K562 (cell line): ENCODE measurements around the gene KRTAP5-7. TPM values are rescaled to one million over a fixed set of nuclear protein-coding genes. Genes with fewer than 3 reads are reported as not detected.
A peak's percentile ranks its signal among the peaks of the same experiment; 100 is the strongest.

Source experiments
- ATAC-seq: fragments of 200-7000 bp; cut with Tn5 transposase; 3 replicates; pipeline ENCODE4 v1.9.1; 2020; ENCODE audit warnings: moderate library complexity
- BruUV-seq: library from RNA; stranded (reverse); fragments of 400-500 nt; replicated peaks from 2 replicates; lab custom pipeline; 2021; lab: Mats Ljungman, UMichigan
- CTCF ChIA-PET: fragments of 300-600 bp; formaldehyde crosslinking; extraction: SDS; loops from one replicate; lab custom pipeline; 2021; ENCODE audit warnings: low intra/inter-chr PET ratio; lab: Yijun Ruan, JAX
- POLR2A ChIA-PET: fragments of 300-600, 350-650 bp; sonication (Branson Sonifier 250); formaldehyde crosslinking; extraction: SDS; loops from one replicate; lab custom pipeline; 2021; ENCODE audit warnings: antibody characterized with exemption, inconsistent platforms; lab: Yijun Ruan, JAX
- DNase-seq, 4 experiments: peaks; one replicate each; pipeline versions ENCODE4 v3.0.0 to v3.0.0-alpha.2; 2011 to 2018; ENCODE audit warnings: low spot score in 3 of 4, mixed read lengths in 3 of 4; ENCODE audit errors: extremely low read depth in 1 of 4
- FAIRE-seq: peaks from 2 replicates; lab custom pipeline; 2011; peaks lifted over from hg19 to GRCh38; lab: Jason Lieb, UNC
- H2AFZ ChIP-seq: 2 replicates; pipeline ENCODE4 v1.6.0; 2011; ENCODE audit warnings: low read depth, low read length, control low read depth, inconsistent platforms
- H3K27ac ChIP-seq: fragments of 200-600 bp; 3 replicates; pipeline ENCODE4 v1.8.0; 2011; ENCODE audit warnings: low read depth, mild to moderate bottlenecking, control low read depth, inconsistent platforms, low read length, moderate library complexity, mixed read lengths; ENCODE audit errors: extremely low read depth
- H3K27me3 ChIP-seq, 2 experiments: fragments of 300-600 bp in 1 of 2; 2 replicates in 1 of 2; 3 replicates in 1 of 2; pipeline versions ENCODE4 v1.6.0 to v1.8.0; 2011; ENCODE audit warnings: inconsistent platforms in 2 of 2, low read length in 2 of 2, mild to moderate bottlenecking in 1 of 2, mixed read lengths in 1 of 2, moderate library complexity in 1 of 2; ENCODE audit not compliant: control insufficient read depth in 2 of 2, insufficient read depth in 2 of 2
- H3K36me3 ChIP-seq: fragments of 300-600 bp; 3 replicates; pipeline ENCODE4 v1.8.0; 2011; ENCODE audit warnings: mild to moderate bottlenecking, low read length, inconsistent platforms; ENCODE audit not compliant: control insufficient read depth, insufficient read depth
- H3K4me1 ChIP-seq, 2 experiments: fragments of 200-600 bp in 1 of 2; replicated peaks in 1 of 2; 2 replicates in 1 of 2; 3 replicates in 1 of 2; pipeline versions ENCODE4 v1.5.1 to v1.8.0; 2011; ENCODE audit warnings: inconsistent platforms in 2 of 2, low read length in 2 of 2, mild to moderate bottlenecking in 1 of 2, mixed read lengths in 1 of 2, moderate library complexity in 1 of 2; ENCODE audit not compliant: control insufficient read depth in 2 of 2, insufficient read depth in 2 of 2
- H3K4me2 ChIP-seq: 2 replicates; pipeline ENCODE4 v1.6.1; 2011; ENCODE audit warnings: low read length, control low read depth, inconsistent platforms, mixed read lengths; ENCODE audit not compliant: insufficient read depth
- H3K4me3 ChIP-seq: fragments of 200-600 bp; sonication (generic), shearing (Covaris generic); 2 replicates; pipeline ENCODE4 v1.5.1; 2016; ENCODE audit warnings: control low read depth, inconsistent platforms
- H3K79me2 ChIP-seq: fragments of 200-600 bp; 3 replicates; pipeline ENCODE4 v1.8.0; 2011; ENCODE audit warnings: low read length, inconsistent platforms; ENCODE audit not compliant: control insufficient read depth, insufficient read depth
- H3K9ac ChIP-seq, 2 experiments: 2 replicates each; pipeline versions ENCODE4 v1.6.0 to v1.6.1; 2011; ENCODE audit warnings: low read depth in 2 of 2, low read length in 2 of 2, control low read depth in 1 of 2, inconsistent platforms in 1 of 2, mild to moderate bottlenecking in 1 of 2, mixed read lengths in 1 of 2; ENCODE audit not compliant: insufficient read depth in 1 of 2
- H3K9me1 ChIP-seq: one replicate; pipeline ENCODE4 v1.6.0; 2011; ENCODE audit warnings: inconsistent platforms, mild to moderate bottlenecking, low read length, moderate library complexity; ENCODE audit not compliant: control insufficient read depth, insufficient read depth
- H3K9me3 ChIP-seq: replicated peaks from 2 replicates; pipeline ENCODE4 v1.5.1; 2011; ENCODE audit warnings: low read depth, low read length, inconsistent platforms; ENCODE audit not compliant: control insufficient read depth, insufficient read depth
- H4K20me1 ChIP-seq: replicated peaks from 2 replicates; pipeline ENCODE4 v1.6.1; 2011; ENCODE audit warnings: low read length, inconsistent platforms, mixed read lengths; ENCODE audit not compliant: control insufficient read depth, insufficient read depth
- CBFA2T3 ChIP-seq: fragments of 450-650 bp; IDR thresholded peaks from 2 replicates; pipeline ENCODE4 v1.6.1; 2017
- CHD1 ChIP-seq: fragments of 200-600 bp; sonication (generic); IDR thresholded peaks from one replicate; pipeline ENCODE4 v1.6.1; 2012; ENCODE audit warnings: mild to moderate bottlenecking, moderate library complexity, low read length, inconsistent platforms
- FOXJ3 ChIP-seq: sonication (generic); formaldehyde crosslinking; IDR thresholded peaks from 2 replicates; pipeline ENCODE4 v1.4.0; 2020; ENCODE audit warnings: mild to moderate bottlenecking, missing genetic modification reagents
- NFIC ChIP-seq: fragments of 450-650 bp; IDR thresholded peaks from 2 replicates; pipeline ENCODE4 v1.6.1; 2017; ENCODE audit warnings: mild to moderate bottlenecking, inconsistent platforms
- RBM34 ChIP-seq: fragments of 200-400 bp; formaldehyde crosslinking; IDR thresholded peaks from 2 replicates; pipeline ENCODE4 v1.6.1; 2018; ENCODE audit warnings: low read length, borderline replicate concordance; ENCODE audit not compliant: insufficient read depth
- SAFB2 ChIP-seq: fragments of 200-400 bp; formaldehyde crosslinking; IDR thresholded peaks from 2 replicates; pipeline ENCODE4 v1.6.1; 2018; ENCODE audit warnings: borderline replicate concordance, low read length, low read depth, moderate library complexity; ENCODE audit not compliant: severe bottlenecking
- ZNF140 ChIP-seq: fragments of 250-450 bp; sonication (Bioruptor Pico); IDR thresholded peaks from 2 replicates; pipeline ENCODE4 v1.8.0; 2021; ENCODE audit warnings: moderate library complexity, mild to moderate bottlenecking, inconsistent platforms
- WGBS: fragments of 100-300 bp; shearing (Covaris generic); methylation state at CpG from one replicate; pipeline ENCODE4 v1.1.6; 2016; ENCODE audit warnings: low coverage, mixed read lengths; ENCODE audit not compliant: insufficient coverage; ENCODE audit errors: missing lambda C conversion rate; 5-methylcytosine and 5-hydroxymethylcytosine counted together
- in situ Hi-C: fragments of 300-500 bp; cut with MboI; formaldehyde crosslinking; loops from 4 replicates; pipeline ENCODE4 v1.15.0; 2018; ENCODE audit warnings: inconsistent platforms, mixed read lengths
- intact Hi-C: fragments of 100-400 bp; cut with micrococcal nuclease; formaldehyde crosslinking; loops from 2 replicates; pipeline ENCODE4 v1.14.2; 2022
- polyA plus RNA-seq, 8 experiments: library from polyadenylated mRNA; depleted of rRNA in 4 of 8; stranded (reverse) in 5 of 8; unstranded in 3 of 8; fragments of >200 nt; fragmentation: Nextera tagmentation in 2 of 8; fragmentation: Illumina TruSeq in 1 of 8; extraction: Ambion mirVana in 2 of 8; extraction: Trizol in 1 of 8; gene quantifications; 2 replicates each; pipeline versions ENCODE4 v1.2.1 to v1.2.3, GENCODE V29; 2011 to 2014; ENCODE audit warnings: inconsistent platforms in 1 of 8, missing spikeins in 1 of 8
- total RNA-seq, 7 experiments: library from RNA; depleted of rRNA in 6 of 7; stranded (reverse); fragments of >200 nt in 6 of 7; fragmentation: Illumina TruSeq in 2 of 7; extraction: Trizol in 2 of 7; gene quantifications; 2 replicates each; pipeline versions ENCODE4 v1.2.1 to v1.2.3, GENCODE V29; 2011 to 2021; ENCODE audit warnings: low replicate concordance in 1 of 7
- TF ChIP-seq, protein P1 (sequence below): fragments of 450-650 bp; IDR thresholded peaks from 2 replicates; pipeline ENCODE4 v1.6.1; 2016; ENCODE audit warnings: mild to moderate bottlenecking, moderate library complexity
- TF ChIP-seq, protein P2 (sequence below): fragments of 450-650 bp; IDR thresholded peaks from 2 replicates; pipeline ENCODE4 v1.6.1; 2016
- TF ChIP-seq, protein P3 (sequence below): fragments of 450-650 bp; IDR thresholded peaks from 2 replicates; pipeline ENCODE4 v1.6.1; 2017; ENCODE audit warnings: mild to moderate bottlenecking, moderate library complexity

The KRTAP5-7 gene
- total and polyA plus RNA-seq, 9 of the 15 experiments (the other 6 are each of a cell fraction or from before 2014, with no cell fraction given) = not detected

DNA sequence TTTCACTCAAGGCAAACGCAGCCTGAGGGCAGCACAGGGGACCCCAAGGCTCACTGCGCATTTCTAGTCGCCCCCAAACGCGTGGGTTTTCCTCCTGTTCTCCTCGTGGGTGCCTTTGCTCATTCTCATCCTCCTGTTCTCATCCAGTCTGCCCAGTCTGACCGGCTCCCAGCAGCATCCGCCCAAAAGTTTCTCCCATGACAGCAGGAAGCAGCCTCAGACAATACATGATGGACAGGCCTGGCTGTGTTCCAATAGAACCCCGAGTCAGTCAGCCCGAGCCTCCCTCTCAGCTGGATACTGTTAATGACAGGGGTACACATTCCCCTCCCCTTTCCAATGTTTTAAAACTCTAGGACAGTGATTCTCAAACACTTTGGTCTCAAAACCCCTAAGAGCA is 22.5 kb upstream of the KRTAP5-7 start:
- FAIRE-seq (no peak), DNase-seq (no peak), ATAC-seq (no peak)
- Histone ChIP-seq H4K20me1 (no peaks in the 10 kb centered on the region), H2AFZ (no peak overlapping the region), H3K79me2 (no peaks in the 10 kb centered on the region), H3K9me3 (0 out of 2 replicates have a peak, but pooled peaks cover under 1% of the 10 kb centered on the region), H3K4me3 (no peak overlapping the region), H3K9me1 (no peaks in the 10 kb centered on the region), H3K4me1 (no peaks in the 10 kb centered on the region), H3K27me3 (no peaks in the 10 kb centered on the region), H3K36me3 (peaks cover 7% of the 10 kb centered on the region; the same call in 1 of the 3 replicates), H3K4me2 (no peak overlapping the region), H3K27ac (no peak overlapping the region), H3K9ac (no peak overlapping the region)
- WGBS = 38% methylated on average over 7 of the region's 10 CpGs
- intact Hi-C loops = no loop called here
- CTCF ChIA-PET = no interaction called here
- no TSS peak for BruUV-seq
- in situ Hi-C loops = no loop called here
- POLR2A ChIA-PET = no interaction called here
- TF ChIP-seq, protein P1, sequence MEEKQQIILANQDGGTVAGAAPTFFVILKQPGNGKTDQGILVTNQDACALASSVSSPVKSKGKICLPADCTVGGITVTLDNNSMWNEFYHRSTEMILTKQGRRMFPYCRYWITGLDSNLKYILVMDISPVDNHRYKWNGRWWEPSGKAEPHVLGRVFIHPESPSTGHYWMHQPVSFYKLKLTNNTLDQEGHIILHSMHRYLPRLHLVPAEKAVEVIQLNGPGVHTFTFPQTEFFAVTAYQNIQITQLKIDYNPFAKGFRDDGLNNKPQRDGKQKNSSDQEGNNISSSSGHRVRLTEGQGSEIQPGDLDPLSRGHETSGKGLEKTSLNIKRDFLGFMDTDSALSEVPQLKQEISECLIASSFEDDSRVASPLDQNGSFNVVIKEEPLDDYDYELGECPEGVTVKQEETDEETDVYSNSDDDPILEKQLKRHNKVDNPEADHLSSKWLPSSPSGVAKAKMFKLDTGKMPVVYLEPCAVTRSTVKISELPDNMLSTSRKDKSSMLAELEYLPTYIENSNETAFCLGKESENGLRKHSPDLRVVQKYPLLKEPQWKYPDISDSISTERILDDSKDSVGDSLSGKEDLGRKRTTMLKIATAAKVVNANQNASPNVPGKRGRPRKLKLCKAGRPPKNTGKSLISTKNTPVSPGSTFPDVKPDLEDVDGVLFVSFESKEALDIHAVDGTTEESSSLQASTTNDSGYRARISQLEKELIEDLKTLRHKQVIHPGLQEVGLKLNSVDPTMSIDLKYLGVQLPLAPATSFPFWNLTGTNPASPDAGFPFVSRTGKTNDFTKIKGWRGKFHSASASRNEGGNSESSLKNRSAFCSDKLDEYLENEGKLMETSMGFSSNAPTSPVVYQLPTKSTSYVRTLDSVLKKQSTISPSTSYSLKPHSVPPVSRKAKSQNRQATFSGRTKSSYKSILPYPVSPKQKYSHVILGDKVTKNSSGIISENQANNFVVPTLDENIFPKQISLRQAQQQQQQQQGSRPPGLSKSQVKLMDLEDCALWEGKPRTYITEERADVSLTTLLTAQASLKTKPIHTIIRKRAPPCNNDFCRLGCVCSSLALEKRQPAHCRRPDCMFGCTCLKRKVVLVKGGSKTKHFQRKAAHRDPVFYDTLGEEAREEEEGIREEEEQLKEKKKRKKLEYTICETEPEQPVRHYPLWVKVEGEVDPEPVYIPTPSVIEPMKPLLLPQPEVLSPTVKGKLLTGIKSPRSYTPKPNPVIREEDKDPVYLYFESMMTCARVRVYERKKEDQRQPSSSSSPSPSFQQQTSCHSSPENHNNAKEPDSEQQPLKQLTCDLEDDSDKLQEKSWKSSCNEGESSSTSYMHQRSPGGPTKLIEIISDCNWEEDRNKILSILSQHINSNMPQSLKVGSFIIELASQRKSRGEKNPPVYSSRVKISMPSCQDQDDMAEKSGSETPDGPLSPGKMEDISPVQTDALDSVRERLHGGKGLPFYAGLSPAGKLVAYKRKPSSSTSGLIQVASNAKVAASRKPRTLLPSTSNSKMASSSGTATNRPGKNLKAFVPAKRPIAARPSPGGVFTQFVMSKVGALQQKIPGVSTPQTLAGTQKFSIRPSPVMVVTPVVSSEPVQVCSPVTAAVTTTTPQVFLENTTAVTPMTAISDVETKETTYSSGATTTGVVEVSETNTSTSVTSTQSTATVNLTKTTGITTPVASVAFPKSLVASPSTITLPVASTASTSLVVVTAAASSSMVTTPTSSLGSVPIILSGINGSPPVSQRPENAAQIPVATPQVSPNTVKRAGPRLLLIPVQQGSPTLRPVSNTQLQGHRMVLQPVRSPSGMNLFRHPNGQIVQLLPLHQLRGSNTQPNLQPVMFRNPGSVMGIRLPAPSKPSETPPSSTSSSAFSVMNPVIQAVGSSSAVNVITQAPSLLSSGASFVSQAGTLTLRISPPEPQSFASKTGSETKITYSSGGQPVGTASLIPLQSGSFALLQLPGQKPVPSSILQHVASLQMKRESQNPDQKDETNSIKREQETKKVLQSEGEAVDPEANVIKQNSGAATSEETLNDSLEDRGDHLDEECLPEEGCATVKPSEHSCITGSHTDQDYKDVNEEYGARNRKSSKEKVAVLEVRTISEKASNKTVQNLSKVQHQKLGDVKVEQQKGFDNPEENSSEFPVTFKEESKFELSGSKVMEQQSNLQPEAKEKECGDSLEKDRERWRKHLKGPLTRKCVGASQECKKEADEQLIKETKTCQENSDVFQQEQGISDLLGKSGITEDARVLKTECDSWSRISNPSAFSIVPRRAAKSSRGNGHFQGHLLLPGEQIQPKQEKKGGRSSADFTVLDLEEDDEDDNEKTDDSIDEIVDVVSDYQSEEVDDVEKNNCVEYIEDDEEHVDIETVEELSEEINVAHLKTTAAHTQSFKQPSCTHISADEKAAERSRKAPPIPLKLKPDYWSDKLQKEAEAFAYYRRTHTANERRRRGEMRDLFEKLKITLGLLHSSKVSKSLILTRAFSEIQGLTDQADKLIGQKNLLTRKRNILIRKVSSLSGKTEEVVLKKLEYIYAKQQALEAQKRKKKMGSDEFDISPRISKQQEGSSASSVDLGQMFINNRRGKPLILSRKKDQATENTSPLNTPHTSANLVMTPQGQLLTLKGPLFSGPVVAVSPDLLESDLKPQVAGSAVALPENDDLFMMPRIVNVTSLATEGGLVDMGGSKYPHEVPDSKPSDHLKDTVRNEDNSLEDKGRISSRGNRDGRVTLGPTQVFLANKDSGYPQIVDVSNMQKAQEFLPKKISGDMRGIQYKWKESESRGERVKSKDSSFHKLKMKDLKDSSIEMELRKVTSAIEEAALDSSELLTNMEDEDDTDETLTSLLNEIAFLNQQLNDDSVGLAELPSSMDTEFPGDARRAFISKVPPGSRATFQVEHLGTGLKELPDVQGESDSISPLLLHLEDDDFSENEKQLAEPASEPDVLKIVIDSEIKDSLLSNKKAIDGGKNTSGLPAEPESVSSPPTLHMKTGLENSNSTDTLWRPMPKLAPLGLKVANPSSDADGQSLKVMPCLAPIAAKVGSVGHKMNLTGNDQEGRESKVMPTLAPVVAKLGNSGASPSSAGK = no peak
- TF ChIP-seq SAFB2 (no peak), ZNF140 (CRISPR knock-in tag) (no peak), NFIC (peak; percentile 22; the same call in 1 of the 2 replicates), CHD1 (no peak), FOXJ3 (no peak), RBM34 (no peak), CBFA2T3 (no peak)
- TF ChIP-seq, protein P2, sequence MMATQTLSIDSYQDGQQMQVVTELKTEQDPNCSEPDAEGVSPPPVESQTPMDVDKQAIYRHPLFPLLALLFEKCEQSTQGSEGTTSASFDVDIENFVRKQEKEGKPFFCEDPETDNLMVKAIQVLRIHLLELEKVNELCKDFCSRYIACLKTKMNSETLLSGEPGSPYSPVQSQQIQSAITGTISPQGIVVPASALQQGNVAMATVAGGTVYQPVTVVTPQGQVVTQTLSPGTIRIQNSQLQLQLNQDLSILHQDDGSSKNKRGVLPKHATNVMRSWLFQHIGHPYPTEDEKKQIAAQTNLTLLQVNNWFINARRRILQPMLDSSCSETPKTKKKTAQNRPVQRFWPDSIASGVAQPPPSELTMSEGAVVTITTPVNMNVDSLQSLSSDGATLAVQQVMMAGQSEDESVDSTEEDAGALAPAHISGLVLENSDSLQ = peak; percentile 10; the same call in 1 of the 2 replicates
- TF ChIP-seq, protein P3, sequence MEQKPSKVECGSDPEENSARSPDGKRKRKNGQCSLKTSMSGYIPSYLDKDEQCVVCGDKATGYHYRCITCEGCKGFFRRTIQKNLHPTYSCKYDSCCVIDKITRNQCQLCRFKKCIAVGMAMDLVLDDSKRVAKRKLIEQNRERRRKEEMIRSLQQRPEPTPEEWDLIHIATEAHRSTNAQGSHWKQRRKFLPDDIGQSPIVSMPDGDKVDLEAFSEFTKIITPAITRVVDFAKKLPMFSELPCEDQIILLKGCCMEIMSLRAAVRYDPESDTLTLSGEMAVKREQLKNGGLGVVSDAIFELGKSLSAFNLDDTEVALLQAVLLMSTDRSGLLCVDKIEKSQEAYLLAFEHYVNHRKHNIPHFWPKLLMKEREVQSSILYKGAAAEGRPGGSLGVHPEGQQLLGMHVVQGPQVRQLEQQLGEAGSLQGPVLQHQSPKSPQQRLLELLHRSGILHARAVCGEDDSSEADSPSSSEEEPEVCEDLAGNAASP = no peak
